HCT116 (cell line): ENCODE measurements around the gene BPIFB6.

Experiments
- CEBPB ChIP-seq: IDR thresholded peaks from 2 replicates; pipeline ENCODE4 v1.6.1; 2012; ENCODE audit warnings: low read depth
- CTCF ChIP-seq, 3 experiments: fragments of 200-600 bp in 1 of 3; sonication (generic) in 1 of 3; IDR thresholded peaks in 2 of 3; conservative IDR thresholded peaks in 1 of 3; 2 replicates each; pipeline ENCODE4 v1.5.1; 2012 to 2017; ENCODE audit warnings: low read depth in 2 of 3, low read length in 2 of 3, antibody characterized with exemption in 1 of 3, borderline replicate concordance in 1 of 3, control low read depth in 1 of 3, mild to moderate bottlenecking in 1 of 3, mixed read lengths in 1 of 3, mixed run types in 1 of 3, moderate library complexity in 1 of 3; ENCODE audit not compliant: insufficient read depth in 1 of 3
- EZH2 ChIP-seq: fragments of 200-600 bp; sonication (generic); IDR thresholded peaks from 2 replicates; pipeline ENCODE4 v1.6.1; 2017; ENCODE audit warnings: antibody characterized with exemption, mixed run types
- EZH2phosphoT487 ChIP-seq: fragments of 200-600 bp; IDR thresholded peaks from 2 replicates; pipeline ENCODE4 v1.6.1; 2018; ENCODE audit warnings: antibody characterized with exemption, borderline replicate concordance
- FOSL1 ChIP-seq: IDR thresholded peaks from 2 replicates; pipeline ENCODE4 v1.6.1; 2012; ENCODE audit warnings: low read depth
- MAX ChIP-seq: IDR thresholded peaks from 2 replicates; pipeline ENCODE4 v1.6.1; 2012
- POLR2A ChIP-seq: IDR thresholded peaks from 2 replicates; pipeline ENCODE4 v1.7.0; 2011; ENCODE audit warnings: borderline replicate concordance; ENCODE audit not compliant: insufficient read depth, insufficient read length; ENCODE audit errors: extremely low read depth
- RAD21 ChIP-seq: IDR thresholded peaks from 2 replicates; pipeline ENCODE4 v1.6.1; 2012; ENCODE audit warnings: low read depth, mild to moderate bottlenecking
- REST ChIP-seq: IDR thresholded peaks from 2 replicates; pipeline ENCODE4 v1.6.1; 2012; ENCODE audit warnings: low read depth
- SIN3A ChIP-seq: IDR thresholded peaks from 2 replicates; pipeline ENCODE4 v1.6.1; 2012; ENCODE audit warnings: low read depth
- TCF7L2 ChIP-seq: IDR thresholded peaks from 2 replicates; pipeline ENCODE4 v1.7.0; 2011; ENCODE audit warnings: borderline replicate concordance, inconsistent platforms; ENCODE audit not compliant: insufficient read depth, insufficient read length; ENCODE audit errors: extremely low read depth
- YY1 ChIP-seq: IDR thresholded peaks from 2 replicates; pipeline ENCODE4 v1.6.1; 2011; ENCODE audit warnings: low read length, low read depth, moderate library complexity, mild to moderate bottlenecking; ENCODE audit not compliant: insufficient replicate concordance; ENCODE audit errors: extremely low read depth
- ZNF274 ChIP-seq: fragments of 200-500 bp; sonication (Bioruptor generic); IDR thresholded peaks from 2 replicates; pipeline ENCODE4 v1.6.1; 2014; ENCODE audit warnings: mild to moderate bottlenecking, low read depth, low read length, inconsistent platforms

- TF ChIP-seq EZH2, result no peak
- no peak for TF ChIP-seq FOSL1
- no peak for TF ChIP-seq ZNF274
- no peak for TF ChIP-seq CTCF (IDR thresholded peaks at IDR 0.05 in 2 of 3, conservative IDR thresholded peaks at IDR 0.05 in 1 of 3; ENCODE audit: borderline replicate concordance in 1 of 3, insufficient read depth in 1 of 3, low read depth in 2 of 3, low read length in 2 of 3)
- no peak for TF ChIP-seq POLR2A
- no peak for TF ChIP-seq MAX
- TF ChIP-seq YY1, result no peak
- TF ChIP-seq TCF7L2, result no peak
- TF ChIP-seq EZH2phosphoT487, result no peak
- TF ChIP-seq SIN3A, result no peak
- no peak for TF ChIP-seq REST
- TF ChIP-seq RAD21, result no peak
- no peak for TF ChIP-seq CEBPB
These were observed 30.5 kb upstream of the BPIFB6 start for GRCh38 chr20:33000802-33001466.
